Renal pelvis (tissue), 4 donors: ENCODE data around the gene CTNNA2. TPM values are rescaled to one million over a fixed set of nuclear protein-coding genes. Genes with fewer than 3 reads are reported as not detected.
A peak's percentile ranks its signal among the peaks of the same experiment; 100 is the strongest.
"Not testable (repeated sequence)": the region's sequence is repeated elsewhere in the genome, so short reads cannot be mapped to it uniquely, and the experiment has no call there.

Experiments
- DNase-seq: peaks from one replicate; pipeline ENCODE4 v3.0.0-alpha.2; 2013
- polyA plus RNA-seq, 3 donors: library from polyadenylated mRNA; unstranded; fragments of 120-200 nt; gene quantifications; one replicate each; pipeline ENCODE4 v1.2.1, GENCODE V29; 2013; ENCODE audit not compliant: insufficient read length in 3 of 3

CTNNA2 gene
- polyA plus RNA-seq, 3 donors: 4.0 to 5.2 (median 4.2) TPM

DNA sequence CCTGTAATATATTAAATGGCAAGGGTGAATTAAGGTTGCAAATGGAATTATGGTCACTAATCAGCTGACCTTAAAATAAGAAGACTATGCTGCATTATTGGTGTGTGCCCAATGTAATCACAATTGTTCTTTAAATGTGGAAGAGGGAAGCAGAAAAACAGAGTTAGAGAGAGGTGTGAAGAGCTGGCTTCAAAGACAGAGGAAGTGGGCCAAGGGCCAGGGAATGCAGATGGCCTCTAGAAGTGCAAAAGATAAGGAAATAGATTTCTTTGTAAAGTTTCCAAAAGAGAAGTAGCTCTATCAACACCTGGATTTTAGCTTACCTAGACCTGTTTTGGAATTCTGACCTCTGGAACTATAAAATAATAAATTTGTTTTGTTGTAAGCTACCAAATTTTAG is 515.7 kb downstream of the CTNNA2 start:
- DNase-seq: no peak

DNA sequence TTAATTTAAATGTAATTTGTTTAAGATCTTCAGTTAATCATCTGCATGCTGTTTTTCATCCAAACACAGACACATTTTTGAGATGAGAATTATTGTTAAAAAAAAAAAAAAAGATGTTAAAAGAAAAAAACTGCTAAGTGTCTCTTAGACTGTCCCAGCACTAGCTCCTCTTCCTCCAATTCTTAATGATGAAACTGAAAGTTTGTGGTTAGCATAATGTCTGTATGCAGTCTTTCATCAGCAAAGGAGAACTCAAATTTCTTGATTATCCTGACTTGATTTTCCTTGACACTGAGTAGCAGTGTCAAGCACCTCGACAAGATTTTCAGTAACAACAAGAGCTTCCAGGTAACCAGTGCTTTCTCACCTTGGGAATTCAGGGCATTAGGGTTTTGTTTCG is 517.3 kb downstream of the CTNNA2 start:
- no peak for DNase-seq

DNA sequence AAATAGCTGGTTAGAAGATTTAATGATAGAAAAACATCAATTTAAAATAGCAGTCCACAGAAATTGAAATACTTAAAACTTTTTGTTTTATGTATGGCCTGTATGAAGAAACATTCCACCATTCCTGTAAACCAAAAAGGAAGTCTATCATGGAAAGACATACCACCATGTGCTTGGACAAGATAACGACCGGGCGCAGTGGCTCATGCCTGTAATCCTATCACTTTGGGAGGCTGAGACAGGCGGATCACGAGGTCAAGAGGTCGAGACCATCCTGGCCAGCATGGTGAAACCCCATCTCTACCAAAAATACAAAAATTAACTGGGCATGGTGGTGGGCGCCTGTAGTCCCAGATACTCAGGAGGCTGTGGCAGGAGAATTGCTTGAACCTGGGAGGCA is 519.8 kb downstream of the CTNNA2 start:
- DNase-seq: not testable (repeated sequence)

DNA sequence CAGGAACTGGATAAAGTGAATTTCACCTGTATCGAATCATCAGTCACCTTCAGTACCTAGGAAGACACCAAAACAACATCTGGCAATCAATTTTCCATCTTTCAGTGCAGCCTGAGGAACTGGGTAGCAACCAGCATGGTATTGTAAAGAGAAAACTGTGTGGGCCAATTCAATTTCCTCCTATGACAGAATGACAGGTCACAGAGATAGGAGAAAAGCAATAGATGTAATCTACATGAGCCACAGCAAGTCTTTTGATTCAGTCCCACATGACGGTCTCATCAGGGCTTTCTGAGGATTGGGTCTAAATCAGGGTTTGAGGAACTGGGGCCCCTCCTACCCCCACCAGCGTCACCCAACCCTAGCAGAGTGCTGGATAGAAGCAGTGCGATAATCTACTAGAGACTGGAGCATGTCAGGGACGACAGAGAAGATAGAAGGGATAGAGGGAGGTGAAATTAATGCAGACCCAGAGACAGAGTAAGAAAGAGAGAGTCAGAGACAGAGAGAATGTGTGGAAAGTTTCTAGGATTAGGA is 523.0 kb downstream of the CTNNA2 start:
- no peak for DNase-seq

DNA sequence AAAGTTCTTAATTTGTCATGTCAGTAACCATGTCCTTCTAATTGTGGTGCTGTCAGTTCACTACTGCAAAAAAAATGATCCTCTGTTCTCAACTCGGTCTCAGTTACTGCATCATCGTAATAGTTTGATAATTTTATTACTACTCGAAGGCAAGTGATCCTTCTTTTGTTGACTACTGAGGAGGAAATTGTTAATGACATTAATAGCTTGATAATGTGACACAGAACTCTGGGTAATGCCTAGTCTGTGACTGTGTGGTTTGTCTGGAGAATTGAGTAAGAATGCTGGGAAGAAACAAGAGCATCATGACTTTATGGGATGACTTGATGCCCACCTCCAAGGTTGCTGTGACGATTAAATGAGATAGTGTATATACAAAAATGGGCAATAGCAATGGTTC is 524.5 kb downstream of the CTNNA2 start:
- no peak for DNase-seq

DNA sequence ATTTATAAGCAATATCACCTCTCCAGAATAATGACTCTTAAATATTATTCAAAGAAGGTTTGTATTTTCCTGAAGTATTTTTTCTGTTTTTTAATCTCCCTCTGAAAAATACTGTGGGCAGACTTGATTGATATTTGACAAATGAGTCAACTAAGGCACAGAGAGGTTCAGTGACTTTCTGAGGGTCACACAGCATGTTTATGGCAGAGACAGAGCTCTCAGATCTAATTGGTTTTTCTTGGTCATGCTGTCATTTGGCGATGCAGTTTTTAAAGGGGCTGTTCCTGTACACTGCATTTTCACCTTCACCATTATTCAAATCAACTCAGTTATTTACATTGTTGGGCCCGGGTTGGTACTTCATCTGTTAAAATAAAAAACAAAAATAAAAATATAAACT is 527.4 kb downstream of the CTNNA2 start:
- no peak for DNase-seq

DNA sequence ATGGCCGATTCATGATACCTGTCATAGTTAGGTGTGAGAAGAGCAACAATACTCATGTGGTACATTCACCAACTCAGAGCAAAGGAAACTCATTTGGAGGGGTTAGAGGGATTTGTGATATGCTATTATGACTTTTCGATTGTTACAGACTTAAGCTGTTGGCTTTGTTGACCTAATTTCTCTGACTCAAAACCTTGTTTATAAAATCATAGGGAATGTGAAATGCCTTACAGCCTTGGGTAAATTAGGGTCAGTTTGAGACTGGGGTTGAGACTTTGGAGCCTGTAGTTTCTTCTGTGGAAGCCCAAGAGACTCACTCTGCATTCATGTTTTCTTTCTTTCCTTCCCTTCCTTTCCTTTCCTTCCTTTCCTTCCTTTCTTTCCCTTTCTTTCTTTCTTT is 529.8 kb downstream of the CTNNA2 start:
- no peak for DNase-seq

DNA sequence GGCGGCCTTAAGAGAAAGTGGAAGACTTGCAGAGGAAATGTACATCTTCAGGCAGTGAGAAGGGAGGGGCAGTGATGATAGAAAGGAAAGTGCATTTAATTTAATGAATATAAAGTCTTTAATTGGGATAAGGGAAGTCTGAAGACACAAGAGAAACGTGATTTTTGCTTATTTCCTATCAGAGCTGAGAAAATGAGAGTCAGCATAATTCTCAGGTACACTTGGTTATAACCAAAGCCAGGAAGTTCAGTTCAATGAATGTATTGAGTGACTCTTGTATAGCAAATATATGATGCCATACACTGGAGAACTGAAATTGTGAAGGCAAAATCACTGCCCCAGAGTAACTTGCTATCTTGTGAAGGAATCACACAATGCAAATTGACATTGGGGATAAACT is 535.4 kb downstream of the CTNNA2 start:
- no peak for DNase-seq

DNA sequence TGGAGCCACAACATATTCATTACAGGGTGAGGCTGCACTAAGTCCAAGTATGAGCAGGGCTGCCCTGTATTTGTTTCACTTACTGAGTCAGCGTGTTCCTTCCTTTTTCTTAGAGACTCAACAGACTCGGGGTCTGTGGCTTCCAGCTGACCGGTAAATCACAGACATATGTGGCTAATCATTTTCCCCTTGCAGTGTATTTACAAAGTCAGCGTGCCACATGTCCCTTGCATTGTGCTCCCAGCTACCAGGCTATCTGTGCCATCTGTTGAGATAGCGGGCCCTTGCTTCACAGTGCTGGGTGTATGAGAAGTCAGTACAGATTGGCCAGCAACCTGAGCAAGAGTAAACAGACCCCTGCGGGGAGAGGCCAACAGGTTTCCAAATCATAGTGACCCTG is 537.4 kb downstream of the CTNNA2 start:
- no peak for DNase-seq

DNA sequence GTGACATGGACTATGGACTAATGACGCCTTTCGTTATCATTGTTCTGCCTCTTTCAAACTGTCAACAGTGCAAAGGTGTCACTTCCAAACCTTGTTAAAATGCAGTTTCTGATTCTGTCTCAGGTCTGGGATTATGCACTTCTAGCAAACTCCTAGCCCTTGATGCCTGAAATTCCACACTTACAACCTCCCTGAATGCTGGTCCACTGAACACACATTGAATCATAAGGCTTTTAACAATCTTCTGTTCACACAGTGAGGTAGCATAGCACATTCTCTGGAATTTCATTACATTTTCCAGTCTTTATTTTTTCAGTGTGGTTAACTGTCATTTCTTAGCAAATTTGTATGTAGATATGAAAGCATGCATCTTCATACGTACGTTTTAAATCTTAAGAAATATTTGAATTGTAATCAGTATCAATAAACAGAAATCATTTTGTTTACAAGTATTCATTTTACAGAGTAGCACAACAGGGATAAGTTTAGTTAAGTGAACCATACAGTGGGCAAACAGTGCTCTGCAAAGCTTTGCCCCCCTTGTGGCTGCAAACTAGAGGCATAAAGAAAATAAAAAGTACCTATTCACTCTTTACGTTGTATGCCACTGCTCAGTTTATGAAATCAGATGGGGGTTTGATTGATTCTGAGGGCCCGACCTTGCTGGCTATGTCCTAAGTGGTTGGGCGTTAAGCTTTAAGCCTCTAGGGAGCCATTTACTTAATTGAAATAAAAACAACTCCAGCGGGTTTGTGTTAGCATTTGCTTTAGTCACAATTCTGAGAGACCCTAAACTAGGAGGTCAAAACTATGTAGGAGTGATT is 540.9 kb downstream of the CTNNA2 start:
- peak; percentile 16 for DNase-seq

DNA sequence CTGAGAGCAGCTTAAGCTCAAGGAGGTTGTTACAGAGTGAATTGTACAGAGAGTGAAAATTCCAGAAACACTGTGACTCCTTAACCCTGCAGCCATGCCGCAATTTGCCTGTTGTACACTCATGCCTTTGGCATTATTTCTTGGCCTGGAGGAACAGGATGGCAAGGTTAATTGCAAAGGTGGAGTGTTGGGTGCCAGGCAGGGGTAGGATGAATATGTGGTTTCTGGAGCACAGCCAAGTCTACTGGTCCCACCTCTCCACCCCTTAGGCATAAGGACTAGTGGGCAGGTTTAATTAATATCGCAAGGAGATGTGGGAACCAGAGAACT is 541.5 kb downstream of the CTNNA2 start:
- no peak for DNase-seq

DNA sequence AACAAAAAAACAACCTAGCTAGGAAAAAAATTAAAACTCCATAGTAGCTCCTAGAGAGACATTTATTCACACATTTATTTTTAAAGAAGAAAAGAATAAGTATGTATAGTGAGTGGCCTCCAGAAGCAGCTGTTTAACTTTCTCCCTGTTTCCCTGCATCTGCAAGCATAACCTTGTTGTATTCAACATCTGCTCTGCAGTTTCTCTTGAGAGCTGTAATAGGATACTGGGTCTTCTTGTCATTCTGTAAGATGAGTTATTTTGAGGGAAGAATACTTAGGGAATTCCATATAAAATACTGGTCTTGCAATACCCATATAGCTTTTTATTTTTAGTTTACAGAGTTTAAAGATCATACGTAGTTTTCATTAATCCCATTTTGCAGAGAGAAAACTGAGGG is 545.1 kb downstream of the CTNNA2 start:
- DNase-seq: no peak

DNA sequence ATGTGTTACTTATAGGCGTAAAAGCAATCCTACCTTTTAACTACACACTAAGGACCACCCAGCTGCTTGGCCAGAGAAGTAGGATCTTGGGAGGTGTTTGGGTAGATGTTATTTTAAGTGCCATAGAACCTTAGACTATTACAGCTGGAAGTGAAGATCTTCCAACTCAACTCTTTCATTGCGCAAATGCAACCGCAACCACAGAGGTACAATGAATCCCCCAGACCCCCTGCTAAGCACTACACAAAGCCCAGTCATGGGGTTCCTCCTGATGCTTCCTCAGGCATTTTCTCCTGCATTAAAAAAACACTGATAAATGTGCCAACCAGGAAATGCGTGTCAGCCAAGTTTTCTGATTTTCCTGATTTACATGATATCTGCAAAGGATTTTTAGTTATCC is 545.7 kb downstream of the CTNNA2 start:
- no peak for DNase-seq

DNA sequence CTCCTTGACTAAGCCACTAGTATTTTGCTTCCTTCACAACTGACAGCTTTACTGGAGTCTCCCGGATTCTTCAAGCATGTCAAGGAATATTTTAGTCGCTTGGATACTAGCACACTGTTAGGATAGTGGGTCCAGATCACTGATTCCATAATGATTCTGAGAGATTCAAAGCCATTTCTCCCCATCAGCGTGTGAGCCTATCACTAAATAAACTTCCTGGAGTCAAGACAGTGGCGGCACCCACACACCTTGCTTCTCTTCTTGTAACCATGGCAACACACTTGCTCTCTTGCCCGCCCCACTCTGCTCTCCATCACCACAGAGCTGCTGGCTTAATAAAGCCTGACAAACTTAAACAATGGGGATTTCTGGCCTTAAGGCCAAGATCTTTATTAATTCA is 546.6 kb downstream of the CTNNA2 start:
- no peak for DNase-seq

DNA sequence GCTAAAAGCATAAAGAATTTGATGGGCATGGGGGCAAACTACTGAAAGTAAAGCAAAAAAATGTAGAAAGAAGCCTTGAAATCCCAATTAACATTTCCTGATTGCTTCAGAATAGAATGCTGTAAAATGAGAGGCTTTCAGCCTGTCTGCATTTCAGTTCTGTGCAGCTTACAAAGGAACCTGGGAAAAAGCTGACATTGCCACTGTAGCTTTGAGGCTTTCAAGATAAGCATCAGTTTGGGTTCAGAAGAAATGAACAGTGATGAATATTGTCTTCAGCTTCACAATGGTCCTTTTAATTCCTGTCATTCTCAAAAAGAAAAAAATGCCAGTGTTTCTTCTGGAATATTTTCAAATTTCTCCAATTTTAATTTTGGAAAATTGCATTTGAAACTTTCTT is 549.0 kb downstream of the CTNNA2 start:
- no peak for DNase-seq

DNA sequence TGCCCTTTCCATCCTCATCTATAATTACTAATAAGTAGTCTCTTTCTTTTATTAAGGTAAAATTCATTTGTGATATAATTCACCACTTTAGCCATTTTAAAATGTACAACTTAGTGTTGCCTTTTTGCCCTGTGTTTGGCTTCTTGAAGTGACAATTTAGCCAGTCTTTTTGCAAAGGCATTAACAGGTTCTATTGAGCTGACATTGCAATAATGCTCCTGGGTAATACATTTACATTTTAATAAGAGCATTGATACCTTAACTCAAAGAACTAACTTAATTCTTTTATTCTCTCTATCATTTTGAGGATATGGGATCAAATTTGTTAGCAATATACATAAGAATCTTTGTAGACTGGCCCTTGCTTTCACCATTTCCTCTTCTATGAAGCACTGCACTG is 549.4 kb downstream of the CTNNA2 start:
- DNase-seq: no peak

DNA sequence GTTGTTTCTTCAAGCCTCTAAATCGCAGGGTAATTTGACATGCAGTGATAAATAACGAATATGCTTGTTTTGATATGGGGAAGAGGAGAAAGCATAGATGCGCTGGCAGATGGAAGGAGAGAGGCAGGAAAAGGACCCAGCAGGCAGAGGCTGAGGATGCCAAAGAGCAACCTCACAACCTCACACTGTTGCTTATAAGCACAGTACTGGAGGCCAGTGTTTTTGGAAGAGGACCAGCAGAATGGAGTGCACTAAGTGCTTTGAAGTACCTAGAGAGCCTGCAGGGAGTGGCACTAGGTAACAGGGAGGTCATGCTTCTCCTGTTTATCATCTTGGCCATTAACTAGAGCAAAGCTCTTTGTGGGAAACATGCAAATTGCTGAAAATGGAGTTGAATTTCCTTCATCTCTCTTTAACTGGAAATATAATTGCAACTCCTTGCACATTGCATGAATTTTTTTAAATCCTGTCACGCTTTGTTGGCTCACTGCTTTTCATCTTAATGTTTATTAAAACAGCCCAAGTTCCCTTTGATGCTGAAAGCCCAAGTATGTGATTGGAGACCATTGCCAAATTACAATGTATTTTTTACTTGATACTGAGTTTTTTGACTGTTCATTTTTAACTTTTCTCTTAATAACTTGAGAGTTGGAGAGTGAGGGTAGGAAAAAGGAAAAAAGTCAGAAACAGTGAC is 555.3 kb downstream of the CTNNA2 start:
- no peak for DNase-seq

DNA sequence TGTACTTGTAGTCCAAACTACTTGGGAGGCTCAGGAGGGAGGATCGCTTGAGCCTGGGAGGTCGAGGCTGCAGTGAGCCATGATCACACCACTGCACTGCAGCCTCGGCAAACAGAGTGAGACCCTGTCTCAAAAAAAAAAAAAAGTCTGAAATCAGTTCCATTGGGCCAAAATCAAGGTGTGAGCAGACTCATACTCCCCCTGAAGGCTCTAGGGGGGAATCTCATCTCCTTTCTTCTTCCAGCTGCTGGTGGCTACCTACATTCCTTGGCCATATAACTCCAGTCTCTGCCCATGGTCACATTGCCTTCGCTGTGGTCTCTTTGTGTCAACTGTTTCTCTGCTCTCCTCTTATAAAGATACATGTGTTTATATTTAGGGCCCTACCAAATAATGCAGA is 557.7 kb downstream of the CTNNA2 start:
- DNase-seq: no peak

DNA sequence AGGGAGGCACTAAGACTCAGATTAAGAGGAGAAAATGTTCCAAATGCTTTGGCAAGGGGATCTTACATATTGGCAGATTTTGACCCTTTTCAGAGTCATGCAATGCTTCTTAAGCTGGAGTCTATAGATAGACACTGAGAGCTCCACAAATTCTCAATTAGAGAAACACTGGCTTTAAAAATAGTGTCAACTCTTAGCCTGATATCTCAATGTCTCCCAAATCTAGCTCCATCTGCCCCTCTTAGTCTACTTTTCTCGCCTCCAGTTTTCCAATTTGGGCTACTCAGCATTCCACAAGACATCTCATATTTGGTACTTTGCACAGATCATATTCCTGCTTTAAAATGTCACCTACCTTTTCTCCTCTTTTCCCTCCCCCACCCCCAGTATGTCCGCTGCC is 559.1 kb downstream of the CTNNA2 start:
- no peak for DNase-seq

DNA sequence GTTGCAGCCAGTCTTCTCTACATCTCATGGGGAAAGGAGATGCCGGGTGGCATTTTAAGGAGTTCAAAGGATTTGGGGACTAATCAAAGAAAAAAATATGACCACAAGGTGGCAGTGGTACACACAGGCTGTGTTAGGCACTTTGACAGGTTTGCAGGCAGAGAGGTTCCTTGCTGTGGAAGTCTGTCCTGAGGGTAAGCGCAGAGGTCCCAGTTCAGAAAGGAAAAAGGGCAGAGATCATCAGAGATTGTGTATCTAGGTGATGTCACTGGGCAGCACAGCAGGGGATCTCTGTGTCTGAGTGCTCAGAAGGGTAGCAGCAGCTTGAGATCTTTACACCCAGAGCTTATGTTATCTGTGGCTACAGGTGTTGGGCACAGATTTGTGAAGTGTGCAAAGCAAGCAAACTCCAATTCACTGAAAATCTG is 560.3 kb downstream of the CTNNA2 start:
- DNase-seq: peak; percentile 69

DNA sequence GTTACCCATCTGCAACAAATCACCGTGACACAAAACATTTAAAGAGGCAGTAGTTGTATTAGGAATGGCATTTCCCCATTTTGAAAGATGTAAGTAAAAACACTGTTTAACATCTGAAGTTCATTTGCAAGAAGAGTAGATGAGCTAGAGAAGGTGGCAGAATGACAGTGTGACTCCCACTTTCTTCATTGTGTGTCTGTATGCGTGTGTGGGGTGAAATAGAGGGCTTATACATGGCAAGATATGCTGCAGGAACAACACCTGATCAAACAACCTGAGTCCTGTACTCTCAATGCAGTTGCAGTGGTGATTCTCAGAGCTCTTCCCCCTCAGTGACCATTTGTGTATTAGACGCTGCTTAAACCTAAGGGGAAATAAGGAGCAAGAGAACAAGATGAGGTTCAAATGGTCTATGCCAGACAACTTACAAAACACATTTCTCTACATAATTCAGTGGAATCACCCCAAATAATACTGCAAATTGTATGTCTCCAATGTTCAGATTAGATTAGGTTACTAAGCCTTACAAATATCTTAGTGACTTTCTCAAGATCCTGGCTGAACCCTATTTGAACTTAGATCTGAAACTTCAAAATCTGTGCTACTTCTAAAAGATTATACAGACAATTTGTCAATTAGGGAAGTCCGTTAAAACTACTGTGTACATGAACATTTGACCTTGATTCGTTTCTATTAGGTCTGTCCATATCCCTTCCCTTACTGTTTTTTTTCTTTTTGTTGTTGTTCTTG is 561.6 kb downstream of the CTNNA2 start:
- no peak for DNase-seq

DNA sequence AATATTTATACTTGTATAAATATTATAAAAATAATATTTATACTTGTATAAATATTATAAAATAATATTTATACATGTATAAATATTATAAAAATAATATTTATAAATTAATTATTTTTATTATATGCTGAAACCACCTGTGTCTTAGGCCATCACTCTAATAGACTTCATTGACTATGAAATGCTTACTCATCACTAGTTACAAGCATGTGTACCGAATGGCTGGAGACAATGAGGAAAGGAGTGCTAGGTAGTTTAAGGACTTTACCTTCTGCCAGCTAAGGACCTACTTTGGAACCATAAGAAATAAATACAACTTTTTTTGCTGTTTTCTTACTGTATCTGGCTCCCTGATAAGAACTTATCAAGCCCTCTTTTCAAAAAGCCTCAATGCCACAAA is 562.9 kb downstream of the CTNNA2 start:
- no peak for DNase-seq
